Caco-2 (cell line): ENCODE measurements around the gene DCTN2. TPM values are rescaled to one million over a fixed set of nuclear protein-coding genes. Genes with fewer than 3 reads are reported as not detected.

Source experiments
- BruUV-seq: library from RNA; stranded (reverse); fragments of 400-500 nt; replicated peaks from 2 replicates; lab custom pipeline; 2021; lab: Mats Ljungman, UMichigan
- CTCF ChIA-PET: fragments of 300-600 bp; sonication (Branson Sonifier 250); formaldehyde crosslinking; loops from one replicate; lab custom pipeline; 2022; ENCODE audit warnings: antibody characterized with exemption; lab: Charles Lee
- POLR2A ChIA-PET: fragments of 300-600 bp; sonication (Branson Sonifier 250); formaldehyde crosslinking; loops from one replicate; lab custom pipeline; 2022; ENCODE audit warnings: antibody characterized with exemption; lab: Charles Lee
- DNase-seq, 2 experiments: peaks; one replicate each; pipeline versions ENCODE4 v3.0.0 to v3.0.0-alpha.2; 2020 to 2022
- H3K27me3 ChIP-seq: replicated peaks from 2 replicates; pipeline ENCODE4 v1.6.0; 2011; ENCODE audit warnings: low read length; ENCODE audit not compliant: control insufficient read depth, insufficient read depth
- H3K36me3 ChIP-seq: 2 replicates; pipeline ENCODE4 v1.5.1; 2011; ENCODE audit warnings: low read length; ENCODE audit not compliant: control insufficient read depth, insufficient read depth
- H3K4me1 ChIP-seq: fragments of 250-450 bp; sonication (Bioruptor Pico); 2 replicates; pipeline ENCODE4 v1.5.1; 2020; ENCODE audit warnings: mild to moderate bottlenecking
- H3K4me3 ChIP-seq: 2 replicates; pipeline ENCODE4 v1.5.1; 2011; ENCODE audit warnings: low read depth, mild to moderate bottlenecking, control low read depth, low read length
- H3K9me3 ChIP-seq: fragments of 250-450 bp; sonication (Bioruptor Pico); 2 replicates; pipeline ENCODE4 v1.5.1; 2020; ENCODE audit warnings: mild to moderate bottlenecking, moderate library complexity
- H3K27ac Mint-ChIP-seq: one replicate; pipeline ENCODE4 v1.8.0; 2022; ENCODE audit warnings: mixed read lengths; ENCODE audit not compliant: unreplicated experiment
- H3K27me3 Mint-ChIP-seq: one replicate; pipeline ENCODE4 v1.8.0; 2022; ENCODE audit warnings: mixed read lengths; ENCODE audit not compliant: insufficient read depth, unreplicated experiment
- H3K36me3 Mint-ChIP-seq: one replicate; pipeline ENCODE4 v1.8.0; 2022; ENCODE audit warnings: mild to moderate bottlenecking, mixed read lengths; ENCODE audit not compliant: insufficient read depth, unreplicated experiment
- H3K4me1 Mint-ChIP-seq: one replicate; pipeline ENCODE4 v1.8.0; 2022; ENCODE audit warnings: low read depth, mixed read lengths; ENCODE audit not compliant: unreplicated experiment
- H3K4me3 Mint-ChIP-seq: one replicate; pipeline ENCODE4 v1.8.0; 2022; ENCODE audit warnings: mild to moderate bottlenecking, moderate library complexity, mixed read lengths; ENCODE audit not compliant: unreplicated experiment
- H3K9me3 Mint-ChIP-seq: one replicate; pipeline ENCODE4 v1.8.0; 2022; ENCODE audit warnings: mixed read lengths; ENCODE audit not compliant: unreplicated experiment
- intact Hi-C: fragments of 100-400 bp; cut with micrococcal nuclease; formaldehyde crosslinking; loops from one replicate; pipeline ENCODE4 v1.10.0; 2022; ENCODE audit not compliant: unreplicated experiment
- total RNA-seq: library from RNA; stranded (reverse); gene quantifications from 2 replicates; pipeline ENCODE4 v1.2.3, GENCODE V29; 2022
- TF ChIP-seq, protein P1 (sequence below), 2 experiments: fragments of 200-600 bp in 1 of 2; IDR thresholded peaks; 1 replicate in 1 of 2; 2 replicates in 1 of 2; pipeline versions ENCODE4 v1.5.1 to v1.8.0; 2011 to 2022; ENCODE audit warnings: antibody characterized with exemption in 1 of 2, control low read depth in 1 of 2, inconsistent platforms in 1 of 2, low read depth in 1 of 2, low read length in 1 of 2, mild to moderate bottlenecking in 1 of 2, moderate library complexity in 1 of 2; ENCODE audit not compliant: insufficient read depth in 1 of 2, severe bottlenecking in 1 of 2, unreplicated experiment in 1 of 2

Gene DCTN2
- total RNA-seq, 1 experiment from 2014 or later: 94.4 TPM

DNA sequence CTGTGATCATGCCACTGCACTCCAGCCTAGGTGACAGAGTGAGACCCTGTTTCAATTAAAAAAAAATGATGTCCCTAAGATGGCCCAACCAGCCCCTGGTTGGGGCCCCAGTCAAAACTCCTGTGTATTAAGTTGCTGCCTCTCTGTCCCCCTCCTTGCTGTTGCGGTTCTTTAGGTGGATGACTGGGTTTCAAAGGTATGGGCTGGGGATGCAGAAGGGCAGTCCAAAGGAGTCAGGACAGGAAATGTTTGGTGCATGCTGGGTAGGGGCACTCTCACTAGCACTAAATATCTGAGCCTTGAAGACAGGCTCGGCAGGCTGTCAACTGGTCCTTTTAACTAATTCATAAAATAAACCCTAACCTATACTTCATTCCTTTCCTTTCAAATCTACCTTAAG lies 32.0 kb upstream of the DCTN2 start:
- H3K27ac Mint-ChIP-seq: no peak overlapping the region
- BruUV-seq: no TSS peak
- no peak overlapping the region for H3K4me3 Mint-ChIP-seq
- Histone ChIP-seq H3K4me3 (no peak overlapping the region), H3K9me3 (no peaks in the 10 kb centered on the region), H3K27me3 (no peaks in the 10 kb centered on the region), H3K36me3 (no peaks in the 10 kb centered on the region), H3K4me1 (peaks cover 17% of the 10 kb centered on the region)
- DNase-seq: peak in 1 of 2 experiments; percentile 10
- intact Hi-C loops: no loop called here
- H3K27me3 Mint-ChIP-seq: no peaks in the 10 kb centered on the region
- TF ChIP-seq, protein P1, sequence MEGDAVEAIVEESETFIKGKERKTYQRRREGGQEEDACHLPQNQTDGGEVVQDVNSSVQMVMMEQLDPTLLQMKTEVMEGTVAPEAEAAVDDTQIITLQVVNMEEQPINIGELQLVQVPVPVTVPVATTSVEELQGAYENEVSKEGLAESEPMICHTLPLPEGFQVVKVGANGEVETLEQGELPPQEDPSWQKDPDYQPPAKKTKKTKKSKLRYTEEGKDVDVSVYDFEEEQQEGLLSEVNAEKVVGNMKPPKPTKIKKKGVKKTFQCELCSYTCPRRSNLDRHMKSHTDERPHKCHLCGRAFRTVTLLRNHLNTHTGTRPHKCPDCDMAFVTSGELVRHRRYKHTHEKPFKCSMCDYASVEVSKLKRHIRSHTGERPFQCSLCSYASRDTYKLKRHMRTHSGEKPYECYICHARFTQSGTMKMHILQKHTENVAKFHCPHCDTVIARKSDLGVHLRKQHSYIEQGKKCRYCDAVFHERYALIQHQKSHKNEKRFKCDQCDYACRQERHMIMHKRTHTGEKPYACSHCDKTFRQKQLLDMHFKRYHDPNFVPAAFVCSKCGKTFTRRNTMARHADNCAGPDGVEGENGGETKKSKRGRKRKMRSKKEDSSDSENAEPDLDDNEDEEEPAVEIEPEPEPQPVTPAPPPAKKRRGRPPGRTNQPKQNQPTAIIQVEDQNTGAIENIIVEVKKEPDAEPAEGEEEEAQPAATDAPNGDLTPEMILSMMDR (IDR thresholded peaks at IDR 0.05; ENCODE audit: insufficient read depth in 1 of 2, low read depth in 1 of 2, low read length in 1 of 2, severe bottlenecking in 1 of 2, unreplicated experiment in 1 of 2): no peak
- POLR2A ChIA-PET: no interaction called here
- peaks cover 16% of the 10 kb centered on the region for H3K4me1 Mint-ChIP-seq
- H3K9me3 Mint-ChIP-seq: no peaks in the 10 kb centered on the region
- H3K36me3 Mint-ChIP-seq: no peaks in the 10 kb centered on the region
- CTCF ChIA-PET: no interaction called here

DNA sequence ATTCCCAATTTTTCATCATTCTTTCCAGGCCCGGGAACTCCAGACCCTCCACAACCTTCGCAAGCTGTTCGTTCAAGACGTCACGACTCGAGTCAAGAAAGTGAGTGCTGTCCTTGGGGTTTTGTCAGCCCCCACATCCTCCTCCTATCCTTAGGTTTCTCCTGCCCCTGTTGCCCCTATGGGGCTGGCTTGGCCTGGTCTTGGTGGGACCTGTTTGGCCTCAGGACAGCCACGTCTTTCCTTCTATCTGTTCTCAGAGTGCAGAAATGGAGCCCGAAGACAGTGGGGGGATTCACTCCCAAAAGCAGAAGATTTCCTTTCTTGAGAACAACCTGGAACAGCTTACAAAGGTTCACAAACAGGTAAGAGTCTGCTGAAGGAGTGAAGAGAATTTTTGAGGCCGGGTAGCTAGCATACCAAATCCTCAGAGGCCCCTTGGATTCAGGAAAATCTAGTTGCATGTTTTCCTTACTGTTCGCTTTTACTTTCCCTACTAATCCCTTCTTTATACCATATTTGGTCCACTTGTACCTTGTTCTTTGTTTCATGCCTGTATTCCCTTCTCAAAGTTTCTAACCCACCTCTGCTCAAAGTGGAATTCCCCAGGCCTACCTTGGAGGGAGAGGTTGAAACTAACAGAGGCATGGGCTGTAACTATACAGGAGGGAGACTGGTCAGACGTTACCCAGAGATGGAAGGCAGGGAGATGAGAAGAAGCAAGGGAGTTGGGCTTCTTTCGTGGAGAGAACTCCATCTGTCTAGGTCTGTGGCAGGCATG lies 31.2 kb upstream of the DCTN2 start:
- CTCF ChIA-PET: no interaction called here
- H3K36me3 ChIP-seq: no peaks in the 10 kb centered on the region
- H3K4me1 Mint-ChIP-seq: peaks cover 11% of the 10 kb centered on the region
- H3K27ac Mint-ChIP-seq: no peak overlapping the region
- H3K4me3 Mint-ChIP-seq: no peak overlapping the region
- H3K4me1 ChIP-seq: peaks cover 17% of the 10 kb centered on the region
- H3K4me3 ChIP-seq: no peak overlapping the region
- TF ChIP-seq, protein P1 (IDR thresholded peaks at IDR 0.05; ENCODE audit: insufficient read depth in 1 of 2, low read depth in 1 of 2, low read length in 1 of 2, severe bottlenecking in 1 of 2, unreplicated experiment in 1 of 2): no peak
- no peaks in the 10 kb centered on the region for H3K9me3 ChIP-seq
- no peaks in the 10 kb centered on the region for H3K36me3 Mint-ChIP-seq
- DNase-seq: peak in 1 of 2 experiments; percentile 9
- no peaks in the 10 kb centered on the region for H3K9me3 Mint-ChIP-seq
- no peaks in the 10 kb centered on the region for H3K27me3 ChIP-seq
- no peaks in the 10 kb centered on the region for H3K27me3 Mint-ChIP-seq
- BruUV-seq: no TSS peak
- intact Hi-C loops: no loop called here
- POLR2A ChIA-PET: no interaction called here

DNA sequence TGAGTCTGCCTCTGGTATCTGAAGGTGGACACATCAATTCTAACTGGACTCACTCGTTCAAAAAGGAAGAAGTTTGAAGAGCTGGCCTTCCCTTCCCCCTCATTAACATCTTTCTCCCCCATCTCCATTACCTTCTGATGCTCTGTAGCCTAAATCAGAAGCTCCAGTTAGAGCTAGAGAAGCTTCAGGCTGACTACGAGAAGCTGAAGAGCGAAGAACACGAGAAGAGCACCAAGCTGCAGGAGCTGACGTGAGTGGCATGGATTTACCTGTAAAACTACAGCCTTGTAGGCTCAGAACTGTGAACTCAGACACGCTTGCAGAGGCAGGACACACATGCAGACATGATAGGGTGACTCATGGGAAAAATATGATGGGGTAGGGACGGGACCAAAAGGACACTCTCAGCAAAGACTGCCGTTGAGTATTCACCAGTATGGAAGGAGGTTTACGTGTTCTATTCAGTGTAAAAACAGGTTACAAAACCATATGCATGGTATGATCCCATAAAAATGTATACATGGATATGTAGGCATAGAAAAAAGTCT lies 29.7 kb upstream of the DCTN2 start:
- TF ChIP-seq, protein P1 (IDR thresholded peaks at IDR 0.05; ENCODE audit: insufficient read depth in 1 of 2, low read depth in 1 of 2, low read length in 1 of 2, severe bottlenecking in 1 of 2, unreplicated experiment in 1 of 2): no peak
- no TSS peak for BruUV-seq
- no peak overlapping the region for H3K4me3 Mint-ChIP-seq
- peaks cover 8% of the 10 kb centered on the region for H3K4me1 Mint-ChIP-seq
- H3K27me3 Mint-ChIP-seq: no peaks in the 10 kb centered on the region
- intact Hi-C loops: no loop called here
- Histone ChIP-seq H3K4me3 (no peak overlapping the region), H3K4me1 (peaks cover 17% of the 10 kb centered on the region), H3K27me3 (no peaks in the 10 kb centered on the region), H3K36me3 (no peaks in the 10 kb centered on the region), H3K9me3 (no peaks in the 10 kb centered on the region)
- no peaks in the 10 kb centered on the region for H3K9me3 Mint-ChIP-seq
- ChIA-PET CTCF (no interaction called here), POLR2A (no interaction called here)
- H3K27ac Mint-ChIP-seq: no peak overlapping the region
- H3K36me3 Mint-ChIP-seq: peaks cover 7% of the 10 kb centered on the region
- peak in 1 of 2 experiments; percentile 14 for DNase-seq
